HUES48 (cell line): ENCODE data around the gene ADCY5.

ENCODE experiments used
- H3K27ac ChIP-seq: one replicate; pipeline ENCODE4 v1.7.0; 2013; ENCODE audit warnings: low read depth, low read length, inconsistent platforms
- H3K27me3 ChIP-seq: 2 replicates; pipeline ENCODE4 v1.6.1; 2013; ENCODE audit warnings: mild to moderate bottlenecking, low read length; ENCODE audit not compliant: control insufficient read depth, insufficient read depth
- H3K36me3 ChIP-seq: 2 replicates; pipeline ENCODE4 v1.6.1; 2013; ENCODE audit warnings: low read length; ENCODE audit not compliant: control insufficient read depth, insufficient read depth
- H3K4me1 ChIP-seq: 2 replicates; pipeline ENCODE4 v1.6.1; 2013; ENCODE audit warnings: mild to moderate bottlenecking, low read length; ENCODE audit not compliant: control insufficient read depth, insufficient read depth
- H3K4me3 ChIP-seq: 2 replicates; pipeline ENCODE4 v1.5.1; 2013; ENCODE audit warnings: mild to moderate bottlenecking, low read depth, low read length
- H3K9ac ChIP-seq: 2 replicates; pipeline ENCODE4 v1.6.1; 2013; ENCODE audit warnings: mild to moderate bottlenecking, low read depth, low read length, moderate library complexity
- H3K9me3 ChIP-seq: 2 replicates; pipeline ENCODE4 v1.6.1; 2013; ENCODE audit warnings: low read length; ENCODE audit not compliant: control insufficient read depth, insufficient read depth

ADCY5 gene

GRCh38 chr3:123429362-123430125, 19.3 kb downstream of the ADCY5 start:
- no peak overlapping the region for H3K4me3 ChIP-seq
- H3K36me3 ChIP-seq = no peaks in the 10 kb centered on the region
- no peak overlapping the region for H3K27ac ChIP-seq
- H3K9me3 ChIP-seq = no peaks in the 10 kb centered on the region
- no peaks in the 10 kb centered on the region for H3K27me3 ChIP-seq
- H3K9ac ChIP-seq = no peak overlapping the region
- no peaks in the 10 kb centered on the region for H3K4me1 ChIP-seq

GRCh38 chr3:123424999-123425712, 23.7 kb downstream of the ADCY5 start:
- no peak overlapping the region for H3K27ac ChIP-seq
- H3K27me3 ChIP-seq = no peaks in the 10 kb centered on the region
- no peak overlapping the region for H3K4me3 ChIP-seq
- H3K4me1 ChIP-seq = no peaks in the 10 kb centered on the region
- no peaks in the 10 kb centered on the region for H3K36me3 ChIP-seq
- no peak overlapping the region for H3K9ac ChIP-seq
- H3K9me3 ChIP-seq = no peaks in the 10 kb centered on the region

- no peaks in the 10 kb centered on the region for H3K27me3 ChIP-seq
- no peak overlapping the region for H3K9ac ChIP-seq
- H3K4me1 ChIP-seq = no peaks in the 10 kb centered on the region
- no peak overlapping the region for H3K4me3 ChIP-seq
- no peaks in the 10 kb centered on the region for H3K36me3 ChIP-seq
- no peak overlapping the region for H3K27ac ChIP-seq
- H3K9me3 ChIP-seq = no peaks in the 10 kb centered on the region
These were observed 24.4 kb downstream of the ADCY5 start for GRCh38 chr3:123424321-123424998.

GRCh38 chr3:123423806-123424205, 25.1 kb downstream of the ADCY5 start:
- Histone ChIP-seq H3K36me3 (no peaks in the 10 kb centered on the region), H3K27me3 (no peaks in the 10 kb centered on the region), H3K9me3 (no peaks in the 10 kb centered on the region), H3K9ac (no peak overlapping the region), H3K4me3 (no peak overlapping the region), H3K27ac (no peak overlapping the region), H3K4me1 (no peaks in the 10 kb centered on the region)

- Histone ChIP-seq H3K9ac (no peak overlapping the region), H3K36me3 (no peaks in the 10 kb centered on the region), H3K27me3 (no peaks in the 10 kb centered on the region), H3K4me3 (no peak overlapping the region), H3K9me3 (no peaks in the 10 kb centered on the region), H3K4me1 (no peaks in the 10 kb centered on the region; the same call in 1 of the 2 replicates), H3K27ac (no peak overlapping the region)
These were observed 25.9 kb downstream of the ADCY5 start for GRCh38 chr3:123423031-123423430.

GRCh38 chr3:123422457-123422856, 26.4 kb downstream of the ADCY5 start:
- Histone ChIP-seq H3K27ac (no peak overlapping the region), H3K9me3 (no peaks in the 10 kb centered on the region), H3K4me3 (no peak overlapping the region), H3K4me1 (no peaks in the 10 kb centered on the region; the same call in 1 of the 2 replicates), H3K9ac (no peak overlapping the region), H3K36me3 (no peaks in the 10 kb centered on the region), H3K27me3 (no peaks in the 10 kb centered on the region)

GRCh38 chr3:123421353-123422174, 27.3 kb downstream of the ADCY5 start:
- H3K27me3 ChIP-seq = no peaks in the 10 kb centered on the region
- no peak overlapping the region for H3K27ac ChIP-seq

GRCh38 chr3:123420416-123420968, 28.4 kb downstream of the ADCY5 start:
- H3K36me3 ChIP-seq = no peaks in the 10 kb centered on the region
- H3K4me3 ChIP-seq = no peak overlapping the region
- H3K27ac ChIP-seq = no peak overlapping the region
- no peaks in the 10 kb centered on the region; the same call in 1 of the 2 replicates for H3K4me1 ChIP-seq
- H3K9ac ChIP-seq = no peak overlapping the region
- no peaks in the 10 kb centered on the region for H3K27me3 ChIP-seq
- H3K9me3 ChIP-seq = no peaks in the 10 kb centered on the region

More at GRCh38 chr3:123421353-123422174, 27.3 kb downstream of the ADCY5 start:
- Histone ChIP-seq H3K36me3 (no peaks in the 10 kb centered on the region), H3K9ac (no peak overlapping the region), H3K4me3 (no peak overlapping the region), H3K9me3 (no peaks in the 10 kb centered on the region), H3K4me1 (no peaks in the 10 kb centered on the region; the same call in 1 of the 2 replicates)

- Histone ChIP-seq H3K9ac (no peak overlapping the region), H3K27ac (no peak overlapping the region), H3K4me1 (no peaks in the 10 kb centered on the region; the same call in 1 of the 2 replicates), H3K36me3 (no peaks in the 10 kb centered on the region), H3K27me3 (no peaks in the 10 kb centered on the region), H3K4me3 (no peak overlapping the region), H3K9me3 (no peaks in the 10 kb centered on the region)
These were observed 29.0 kb downstream of the ADCY5 start for GRCh38 chr3:123419850-123420297.

GRCh38 chr3:123419181-123419849, 29.6 kb downstream of the ADCY5 start:
- H3K9me3 ChIP-seq = no peaks in the 10 kb centered on the region
- no peak overlapping the region for H3K27ac ChIP-seq
- no peak overlapping the region for H3K4me3 ChIP-seq
- no peaks in the 10 kb centered on the region for H3K27me3 ChIP-seq
- H3K36me3 ChIP-seq = no peaks in the 10 kb centered on the region
- no peak overlapping the region for H3K9ac ChIP-seq
- H3K4me1 ChIP-seq = no peaks in the 10 kb centered on the region; the same call in 1 of the 2 replicates
